Ishikawa (cell line): ENCODE data around the gene KRT80.

Source experiments
- CEBPB ChIP-seq: IDR thresholded peaks from 2 replicates; pipeline ENCODE4 v1.6.1; 2012
- CREB1 ChIP-seq: IDR thresholded peaks from 2 replicates; pipeline ENCODE4 v1.6.1; 2012; ENCODE audit warnings: low read depth
- EGR1 ChIP-seq: IDR thresholded peaks from 2 replicates; pipeline ENCODE4 v1.6.1; 2012
- EP300 ChIP-seq: IDR thresholded peaks from 2 replicates; pipeline ENCODE4 v1.6.1; 2012; ENCODE audit warnings: borderline replicate concordance
- FOXM1 ChIP-seq: IDR thresholded peaks from 2 replicates; pipeline ENCODE4 v1.6.1; 2012; ENCODE audit warnings: low read depth, borderline replicate concordance
- NFIC ChIP-seq: IDR thresholded peaks from 2 replicates; pipeline ENCODE4 v1.6.1; 2012
- RAD21 ChIP-seq: IDR thresholded peaks from 2 replicates; pipeline ENCODE4 v1.6.1; 2012; ENCODE audit warnings: low read depth
- TAF1 ChIP-seq: IDR thresholded peaks from 2 replicates; pipeline ENCODE4 v1.6.1; 2012; ENCODE audit warnings: low read depth, mild to moderate bottlenecking
- TCF12 ChIP-seq: IDR thresholded peaks from 2 replicates; pipeline ENCODE4 v1.6.1; 2012; ENCODE audit warnings: low read depth
- TEAD4 ChIP-seq: IDR thresholded peaks from 2 replicates; pipeline ENCODE4 v1.6.1; 2012
- YY1 ChIP-seq: IDR thresholded peaks from 2 replicates; pipeline ENCODE4 v1.6.1; 2012; ENCODE audit warnings: low read depth
- ZBTB7A ChIP-seq: IDR thresholded peaks from 2 replicates; pipeline ENCODE4 v1.6.1; 2012; ENCODE audit warnings: low read depth
- TF ChIP-seq, protein P1 (sequence below): IDR thresholded peaks from 2 replicates; pipeline ENCODE4 v1.6.1; 2012
- TF ChIP-seq, protein P2 (sequence below): IDR thresholded peaks from 2 replicates; pipeline ENCODE4 v1.6.1; 2012
- TF ChIP-seq, protein P3 (sequence below): IDR thresholded peaks from 2 replicates; pipeline ENCODE4 v1.6.1; 2012; ENCODE audit warnings: low read depth, mild to moderate bottlenecking

Gene KRT80

GRCh38 chr12:52126605-52127578 is 64.9 kb downstream of the KRT80 start:
- TF ChIP-seq TCF12, result peak; percentile 20; the same call in 1 of the 2 replicates
- TF ChIP-seq TEAD4, result no peak

- TF ChIP-seq NFIC (no peak), YY1 (no peak), ZBTB7A (no peak), FOXM1 (no peak)
Observed at GRCh38 chr12:52126050-52126604, 65.7 kb downstream of the KRT80 start.

DNA sequence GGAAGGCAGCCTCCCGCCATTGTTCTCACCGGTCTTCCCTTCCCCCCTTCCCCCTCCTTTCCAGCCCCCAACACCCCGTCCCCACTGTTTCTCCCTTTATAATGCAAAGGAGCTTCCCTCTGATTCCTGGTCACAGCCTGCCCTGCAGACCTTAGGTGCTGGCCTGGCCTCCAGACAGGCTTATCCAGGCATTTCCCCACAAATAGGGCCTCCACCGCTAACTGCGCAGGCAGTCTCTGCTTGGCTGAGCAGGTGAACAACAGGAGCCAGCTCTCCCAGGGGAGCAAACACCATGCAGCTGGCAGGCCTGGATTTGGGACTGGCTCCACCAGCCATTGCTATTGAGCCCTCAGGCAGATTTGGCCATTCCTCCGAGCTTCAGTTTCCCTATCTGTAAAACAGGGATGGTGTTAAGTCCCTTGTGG is 66.3 kb downstream of the KRT80 start:
- TF ChIP-seq, protein P1, sequence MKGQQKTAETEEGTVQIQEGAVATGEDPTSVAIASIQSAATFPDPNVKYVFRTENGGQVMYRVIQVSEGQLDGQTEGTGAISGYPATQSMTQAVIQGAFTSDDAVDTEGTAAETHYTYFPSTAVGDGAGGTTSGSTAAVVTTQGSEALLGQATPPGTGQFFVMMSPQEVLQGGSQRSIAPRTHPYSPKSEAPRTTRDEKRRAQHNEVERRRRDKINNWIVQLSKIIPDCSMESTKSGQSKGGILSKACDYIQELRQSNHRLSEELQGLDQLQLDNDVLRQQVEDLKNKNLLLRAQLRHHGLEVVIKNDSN, result no peak
- TF ChIP-seq CREB1, result no peak
- TF ChIP-seq ZBTB7A, result 0 out of 2 replicates have a peak, but pooled peaks have one; percentile 40
- peak; percentile 74 for TF ChIP-seq TEAD4
- no peak for TF ChIP-seq TAF1
- TF ChIP-seq FOXM1, result peak; percentile 80; the same call in 1 of the 2 replicates
- peak; percentile 63 for TF ChIP-seq YY1
- peak; percentile 93 for TF ChIP-seq NFIC
- TF ChIP-seq, protein P2, sequence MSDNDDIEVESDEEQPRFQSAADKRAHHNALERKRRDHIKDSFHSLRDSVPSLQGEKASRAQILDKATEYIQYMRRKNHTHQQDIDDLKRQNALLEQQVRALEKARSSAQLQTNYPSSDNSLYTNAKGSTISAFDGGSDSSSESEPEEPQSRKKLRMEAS, result peak; percentile 75; the same call in 1 of the 2 replicates
- no peak for TF ChIP-seq EGR1
- TF ChIP-seq TCF12, result peak; percentile 96
- TF ChIP-seq CEBPB, result no peak; the same call in 1 of the 2 replicates
- TF ChIP-seq RAD21, result peak; percentile 16; the same call in 1 of the 2 replicates
- TF ChIP-seq EP300, result peak; percentile 90
- TF ChIP-seq, protein P3, sequence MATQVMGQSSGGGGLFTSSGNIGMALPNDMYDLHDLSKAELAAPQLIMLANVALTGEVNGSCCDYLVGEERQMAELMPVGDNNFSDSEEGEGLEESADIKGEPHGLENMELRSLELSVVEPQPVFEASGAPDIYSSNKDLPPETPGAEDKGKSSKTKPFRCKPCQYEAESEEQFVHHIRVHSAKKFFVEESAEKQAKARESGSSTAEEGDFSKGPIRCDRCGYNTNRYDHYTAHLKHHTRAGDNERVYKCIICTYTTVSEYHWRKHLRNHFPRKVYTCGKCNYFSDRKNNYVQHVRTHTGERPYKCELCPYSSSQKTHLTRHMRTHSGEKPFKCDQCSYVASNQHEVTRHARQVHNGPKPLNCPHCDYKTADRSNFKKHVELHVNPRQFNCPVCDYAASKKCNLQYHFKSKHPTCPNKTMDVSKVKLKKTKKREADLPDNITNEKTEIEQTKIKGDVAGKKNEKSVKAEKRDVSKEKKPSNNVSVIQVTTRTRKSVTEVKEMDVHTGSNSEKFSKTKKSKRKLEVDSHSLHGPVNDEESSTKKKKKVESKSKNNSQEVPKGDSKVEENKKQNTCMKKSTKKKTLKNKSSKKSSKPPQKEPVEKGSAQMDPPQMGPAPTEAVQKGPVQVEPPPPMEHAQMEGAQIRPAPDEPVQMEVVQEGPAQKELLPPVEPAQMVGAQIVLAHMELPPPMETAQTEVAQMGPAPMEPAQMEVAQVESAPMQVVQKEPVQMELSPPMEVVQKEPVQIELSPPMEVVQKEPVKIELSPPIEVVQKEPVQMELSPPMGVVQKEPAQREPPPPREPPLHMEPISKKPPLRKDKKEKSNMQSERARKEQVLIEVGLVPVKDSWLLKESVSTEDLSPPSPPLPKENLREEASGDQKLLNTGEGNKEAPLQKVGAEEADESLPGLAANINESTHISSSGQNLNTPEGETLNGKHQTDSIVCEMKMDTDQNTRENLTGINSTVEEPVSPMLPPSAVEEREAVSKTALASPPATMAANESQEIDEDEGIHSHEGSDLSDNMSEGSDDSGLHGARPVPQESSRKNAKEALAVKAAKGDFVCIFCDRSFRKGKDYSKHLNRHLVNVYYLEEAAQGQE, result no peak

GRCh38 chr12:52123487-52124186 is 68.2 kb downstream of the KRT80 start:
- TF ChIP-seq TEAD4, result no peak
- TF ChIP-seq, protein P3, result no peak
- no peak for TF ChIP-seq TAF1
- TF ChIP-seq CEBPB, result no peak
- TF ChIP-seq RAD21, result no peak
- TF ChIP-seq, protein P2, result no peak
- TF ChIP-seq EGR1, result no peak
- TF ChIP-seq EP300, result no peak
- no peak for TF ChIP-seq NFIC
- TF ChIP-seq CREB1, result no peak
- TF ChIP-seq, protein P1, result no peak

DNA sequence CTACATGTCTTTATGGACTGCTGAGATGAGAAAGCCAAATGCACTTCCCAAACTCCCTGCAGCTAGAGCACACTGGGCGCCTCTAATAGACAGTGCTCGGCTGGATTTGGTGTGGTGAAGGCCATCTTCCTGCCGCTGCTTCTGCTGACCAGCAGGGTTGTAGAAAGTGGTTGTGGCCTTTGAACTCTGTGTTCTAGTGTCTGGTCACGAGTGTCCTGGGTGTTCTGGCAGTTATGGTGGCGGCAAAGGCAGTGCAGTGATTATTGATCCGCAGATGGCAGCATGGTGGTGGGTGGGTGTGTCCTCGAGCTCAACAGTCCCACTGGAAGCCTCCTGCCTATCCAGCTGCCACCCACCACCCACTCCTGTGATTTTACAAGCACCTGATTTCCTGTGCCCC is 68.9 kb downstream of the KRT80 start:
- TF ChIP-seq, protein P1, result no peak
- TF ChIP-seq, protein P2, result no peak
- TF ChIP-seq, protein P3, result no peak
- TF ChIP-seq TAF1 (no peak), TCF12 (no peak), NFIC (no peak), CEBPB (no peak), EP300 (no peak), YY1 (no peak), CREB1 (no peak), TEAD4 (no peak), EGR1 (no peak), FOXM1 (no peak), ZBTB7A (no peak), RAD21 (no peak)
